GM12801 (cell line): Measurements from ENCODE around the gene ARSA.

Source experiments
- TF ChIP-seq, protein P1 (sequence below): IDR thresholded peaks from one replicate; pipeline ENCODE4 v1.5.1; 2011; ENCODE audit warnings: control low read depth; ENCODE audit not compliant: insufficient read length; ENCODE audit errors: extremely low read depth

Gene ARSA

DNA sequence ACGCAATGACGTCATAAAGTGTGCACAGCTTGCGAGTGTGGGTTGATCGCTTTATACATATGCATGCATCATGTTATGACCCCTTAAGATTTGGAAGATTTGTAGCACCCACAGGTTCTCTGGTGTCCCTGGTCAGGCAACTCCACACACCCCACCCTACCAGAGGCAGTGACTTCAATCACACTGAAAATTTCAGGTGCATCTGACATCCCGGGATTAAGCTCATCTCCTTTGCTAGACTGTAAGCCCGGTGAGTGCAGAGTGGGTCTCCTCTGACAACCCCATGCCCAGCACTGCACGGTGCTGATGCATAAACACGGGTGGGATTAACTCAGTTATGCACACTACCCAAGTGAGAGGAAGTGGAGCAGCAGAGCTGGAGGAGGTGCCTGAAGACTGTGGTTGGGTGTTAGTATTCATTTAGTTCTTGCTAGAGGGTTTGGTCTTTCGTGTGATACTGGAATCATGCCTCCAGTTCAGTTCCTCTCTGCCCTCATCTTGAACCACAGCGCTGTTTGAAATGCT, 6.5 kb downstream of the ARSA start:
- TF ChIP-seq, protein P1, sequence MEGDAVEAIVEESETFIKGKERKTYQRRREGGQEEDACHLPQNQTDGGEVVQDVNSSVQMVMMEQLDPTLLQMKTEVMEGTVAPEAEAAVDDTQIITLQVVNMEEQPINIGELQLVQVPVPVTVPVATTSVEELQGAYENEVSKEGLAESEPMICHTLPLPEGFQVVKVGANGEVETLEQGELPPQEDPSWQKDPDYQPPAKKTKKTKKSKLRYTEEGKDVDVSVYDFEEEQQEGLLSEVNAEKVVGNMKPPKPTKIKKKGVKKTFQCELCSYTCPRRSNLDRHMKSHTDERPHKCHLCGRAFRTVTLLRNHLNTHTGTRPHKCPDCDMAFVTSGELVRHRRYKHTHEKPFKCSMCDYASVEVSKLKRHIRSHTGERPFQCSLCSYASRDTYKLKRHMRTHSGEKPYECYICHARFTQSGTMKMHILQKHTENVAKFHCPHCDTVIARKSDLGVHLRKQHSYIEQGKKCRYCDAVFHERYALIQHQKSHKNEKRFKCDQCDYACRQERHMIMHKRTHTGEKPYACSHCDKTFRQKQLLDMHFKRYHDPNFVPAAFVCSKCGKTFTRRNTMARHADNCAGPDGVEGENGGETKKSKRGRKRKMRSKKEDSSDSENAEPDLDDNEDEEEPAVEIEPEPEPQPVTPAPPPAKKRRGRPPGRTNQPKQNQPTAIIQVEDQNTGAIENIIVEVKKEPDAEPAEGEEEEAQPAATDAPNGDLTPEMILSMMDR = no peak

- TF ChIP-seq, protein P1 = no peak
Measured at GRCh38 chr22:50620593-50621355, 7.2 kb downstream of the ARSA start.

GRCh38 chr22:50613291-50613981, 14.5 kb downstream of the ARSA start:
- TF ChIP-seq, protein P1 = no peak

- TF ChIP-seq, protein P1 = no peak
Measured at GRCh38 chr22:50612528-50613221, 15.3 kb downstream of the ARSA start.

DNA sequence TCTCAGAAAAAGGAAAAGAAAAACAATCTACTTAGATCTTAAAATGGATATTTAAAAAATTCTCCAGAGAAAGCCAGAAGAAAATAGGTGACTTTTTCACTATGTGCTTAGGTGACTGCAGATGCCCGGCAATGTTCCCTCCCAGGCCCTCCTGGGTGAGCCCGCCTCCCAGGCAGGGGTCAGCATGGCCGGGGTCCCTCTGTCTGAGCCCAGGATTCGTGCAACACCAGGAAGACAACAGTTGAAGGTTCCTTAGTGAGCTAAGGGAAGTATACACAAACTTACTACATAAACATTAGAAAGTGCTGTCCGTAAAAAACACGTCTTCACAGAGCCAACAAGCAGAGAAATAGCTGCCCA, 15.8 kb downstream of the ARSA start:
- TF ChIP-seq, protein P1 = no peak

GRCh38 chr22:50611341-50612060, 16.5 kb downstream of the ARSA start:
- TF ChIP-seq, protein P1 = no peak

- TF ChIP-seq, protein P1 = no peak
Measured at GRCh38 chr22:50610581-50610980, 17.4 kb downstream of the ARSA start.
